ENCODE measurements around the gene XPC.

XPC gene

DNA sequence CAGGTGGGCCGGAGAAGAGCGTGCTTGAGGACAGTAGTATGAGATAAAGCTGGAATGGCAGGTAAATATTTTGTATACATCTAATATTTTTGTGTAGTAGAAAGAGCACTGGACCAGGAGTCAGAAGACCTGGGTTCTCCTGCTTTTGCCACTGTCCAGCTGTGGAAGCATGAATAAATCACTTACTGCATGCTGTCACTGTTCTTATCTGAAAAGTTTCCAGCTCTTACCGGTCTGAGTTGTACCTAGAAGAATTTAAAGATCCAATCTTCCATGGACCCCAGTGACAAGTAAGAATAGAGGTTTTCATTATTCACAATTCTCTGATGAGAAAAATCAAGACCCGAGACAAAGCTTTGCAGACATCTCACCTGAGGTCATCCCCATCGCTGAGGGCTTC is 5.9 kb downstream of the XPC start:
- no peak for DNase-seq (ENCODE audit: low read depth in 1 of 2, low spot score in 1 of 2)

DNA sequence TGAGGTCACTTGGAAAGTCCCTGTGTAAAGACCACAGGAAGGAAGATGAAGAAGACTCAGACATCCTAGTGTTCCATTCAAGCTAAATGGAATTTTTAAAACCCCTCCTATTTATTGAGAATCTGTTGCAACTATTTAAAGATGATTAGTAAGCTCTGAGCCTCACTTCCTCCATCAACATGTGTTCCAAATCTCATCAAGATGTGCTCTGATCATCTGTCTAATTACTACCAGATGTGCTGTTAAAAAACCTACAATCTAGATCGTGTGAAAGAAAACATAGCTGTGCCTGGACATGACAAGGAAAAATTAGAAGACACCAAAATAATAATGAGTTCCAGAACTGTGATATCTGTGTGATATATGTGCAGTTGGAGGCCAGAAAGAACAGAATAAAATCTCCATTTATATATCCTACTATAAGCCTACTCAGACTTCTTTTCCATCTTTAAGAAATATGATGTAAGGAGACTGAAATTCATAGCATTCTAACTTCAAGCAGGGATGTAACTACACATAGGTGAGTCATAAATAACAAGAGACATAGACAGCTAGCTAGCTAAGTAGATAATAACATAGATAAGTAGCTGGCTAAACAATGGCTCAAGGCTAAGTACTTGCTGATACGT is 7.8 kb downstream of the XPC start:
- DNase-seq (ENCODE audit: low read depth in 1 of 2, low spot score in 1 of 2) = no peak

DNA sequence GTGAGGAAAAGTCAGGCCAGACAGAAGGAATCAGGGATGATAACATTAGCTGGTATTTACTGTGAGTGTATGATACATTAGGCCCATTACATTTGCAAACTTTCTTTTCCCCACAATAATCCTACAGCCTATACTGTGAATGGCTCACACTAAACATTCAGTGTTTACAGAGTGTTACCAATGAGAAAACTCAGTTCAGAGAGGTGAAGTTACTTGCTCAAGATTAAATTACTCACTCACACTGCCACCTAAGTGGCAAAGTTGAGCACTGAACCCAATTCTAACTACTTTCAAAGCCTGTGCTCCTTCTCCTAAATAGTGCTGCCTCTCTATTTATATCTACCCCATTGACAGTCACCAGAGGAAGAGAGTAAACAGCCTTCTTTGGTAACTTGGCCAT is 8.5 kb downstream of the XPC start:
- no peak for DNase-seq (ENCODE audit: low read depth in 1 of 2, low spot score in 1 of 2)

DNA sequence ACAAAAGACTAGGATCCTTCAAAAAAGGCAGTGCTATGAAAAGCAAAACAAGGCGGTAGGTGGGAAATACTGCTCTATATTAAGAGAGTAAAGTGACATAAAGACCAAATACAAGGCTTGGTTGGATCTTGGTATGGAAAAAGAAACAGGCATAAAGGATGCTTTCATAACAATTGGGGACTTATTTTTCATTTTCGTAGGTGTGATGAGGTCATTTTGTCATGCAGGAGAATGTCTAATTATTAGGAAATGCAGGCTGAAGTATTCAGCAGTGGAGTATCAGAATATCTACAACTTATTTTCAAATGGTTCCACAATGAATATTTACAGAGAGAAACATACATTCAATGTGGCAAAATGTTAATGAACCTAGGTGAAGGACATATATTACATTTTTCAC is 9.0 kb downstream of the XPC start:
- no peak for DNase-seq (ENCODE audit: low read depth in 1 of 2, low spot score in 1 of 2)

DNA sequence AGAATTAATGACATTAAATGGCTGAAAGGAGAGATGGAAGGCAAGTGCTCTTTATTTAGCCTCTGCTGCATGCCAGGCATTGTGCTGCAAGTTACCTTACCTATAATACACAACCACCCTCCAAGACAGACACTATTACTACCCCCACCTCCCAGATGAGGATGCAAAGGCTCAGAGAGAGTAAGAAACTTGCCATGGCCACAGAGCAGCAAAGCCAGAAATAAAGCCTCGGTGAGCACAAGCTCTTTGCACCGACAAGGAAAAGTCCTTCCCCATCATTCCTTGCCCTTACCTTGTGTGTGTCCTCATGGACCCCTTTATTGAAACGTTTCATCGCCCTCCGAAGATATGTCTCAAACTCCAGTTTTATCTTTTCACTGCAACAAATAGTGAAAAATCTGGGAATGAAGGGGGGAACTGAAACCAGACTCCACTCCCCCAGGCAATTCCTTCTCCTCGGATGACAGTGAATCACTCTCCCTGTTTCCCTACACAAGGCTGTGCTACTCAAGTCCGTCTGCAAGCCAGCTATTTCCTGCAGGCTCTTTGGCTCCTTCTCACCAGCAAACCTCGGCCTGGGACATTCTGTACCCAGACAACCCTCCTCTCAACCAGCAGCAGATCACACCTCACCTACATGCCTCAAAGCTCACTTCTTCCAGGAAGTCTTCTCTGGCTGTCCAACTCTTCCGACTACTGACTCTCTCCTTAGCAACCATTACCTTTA is 11.4 kb downstream of the XPC start:
- DNase-seq (ENCODE audit: low read depth in 1 of 2, low spot score in 1 of 2) = no peak

DNA sequence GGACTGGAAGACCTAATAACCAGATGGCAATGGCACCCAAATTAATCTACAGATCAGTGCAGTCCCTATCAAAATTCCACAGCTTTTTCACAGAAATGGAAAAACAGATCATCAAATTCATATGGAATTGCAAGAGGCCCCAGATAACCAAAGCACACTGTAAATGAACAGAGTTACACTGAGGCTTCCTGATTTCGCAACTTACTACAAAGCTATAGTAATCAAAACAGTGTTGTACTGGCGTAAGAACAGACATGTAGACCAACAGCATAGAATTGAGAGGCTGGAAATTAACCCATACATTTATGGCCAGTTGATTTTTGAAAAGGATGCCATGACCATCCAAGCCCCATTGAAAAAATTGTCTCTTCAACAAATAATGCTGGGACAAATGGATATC is 16.2 kb downstream of the XPC start:
- no peak for DNase-seq (ENCODE audit: low read depth in 1 of 2, low spot score in 1 of 2)

DNA sequence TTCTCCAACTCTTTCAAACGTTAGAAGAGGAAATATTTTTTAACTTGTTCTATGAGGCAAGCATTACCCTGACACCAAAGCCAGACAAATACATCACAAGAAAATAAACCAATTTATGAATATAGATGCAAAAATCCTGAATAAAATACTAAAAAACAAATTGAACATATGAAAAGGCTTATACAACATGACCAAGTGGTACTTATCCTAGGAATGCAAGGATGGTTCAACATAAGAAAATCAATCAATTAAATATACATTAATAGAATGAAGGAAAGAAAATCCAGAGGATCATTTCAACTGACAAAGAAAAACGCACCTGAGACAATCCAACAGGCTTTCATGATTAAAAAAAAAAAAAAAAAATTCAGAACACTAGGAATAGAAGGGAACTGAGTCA is 17.1 kb downstream of the XPC start:
- no peak for DNase-seq (ENCODE audit: low read depth in 1 of 2, low spot score in 1 of 2)

DNA sequence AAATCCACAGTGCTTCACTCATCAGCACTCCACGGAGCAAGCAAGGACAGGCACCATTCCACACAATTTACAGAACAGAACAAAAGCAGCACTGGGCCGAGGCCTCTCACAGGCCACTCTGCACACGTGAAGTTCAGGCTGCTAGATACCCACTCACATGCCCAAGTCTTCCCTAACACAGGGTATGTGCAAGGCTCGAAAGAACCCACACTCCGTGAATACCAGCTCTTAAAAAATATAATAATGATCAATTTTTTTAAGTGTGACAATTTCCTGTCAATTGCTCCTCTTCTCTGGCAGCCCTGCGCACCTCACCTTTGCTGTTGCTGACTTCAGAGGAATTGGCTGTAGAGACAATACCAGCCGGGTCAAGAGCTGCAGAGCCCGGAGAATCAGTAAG is 19.0 kb downstream of the XPC start:
- DNase-seq (ENCODE audit: low read depth in 1 of 2, low spot score in 1 of 2) = no peak

DNA sequence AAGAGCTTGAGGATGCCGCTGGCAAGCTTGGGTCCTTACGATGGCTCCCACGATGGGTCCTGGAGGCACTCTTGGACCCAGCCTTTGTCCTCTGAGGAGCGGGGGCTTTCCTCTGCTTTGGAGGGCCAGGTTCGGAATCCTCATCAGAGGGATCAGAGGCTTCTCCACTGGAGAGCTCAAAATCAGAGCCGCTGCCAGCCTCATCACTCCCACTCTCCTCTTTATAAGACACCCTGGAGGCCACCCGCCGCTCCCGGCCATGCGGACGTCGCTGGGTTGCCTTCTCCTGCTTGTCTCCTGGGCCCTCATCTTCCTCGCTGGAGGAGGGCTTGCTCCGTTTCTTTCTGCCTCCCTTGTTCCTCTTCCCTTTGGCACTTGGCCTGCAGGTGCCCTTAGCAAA is 20.0 kb downstream of the XPC start:
- no peak for DNase-seq (ENCODE audit: low read depth in 1 of 2, low spot score in 1 of 2)

DNA sequence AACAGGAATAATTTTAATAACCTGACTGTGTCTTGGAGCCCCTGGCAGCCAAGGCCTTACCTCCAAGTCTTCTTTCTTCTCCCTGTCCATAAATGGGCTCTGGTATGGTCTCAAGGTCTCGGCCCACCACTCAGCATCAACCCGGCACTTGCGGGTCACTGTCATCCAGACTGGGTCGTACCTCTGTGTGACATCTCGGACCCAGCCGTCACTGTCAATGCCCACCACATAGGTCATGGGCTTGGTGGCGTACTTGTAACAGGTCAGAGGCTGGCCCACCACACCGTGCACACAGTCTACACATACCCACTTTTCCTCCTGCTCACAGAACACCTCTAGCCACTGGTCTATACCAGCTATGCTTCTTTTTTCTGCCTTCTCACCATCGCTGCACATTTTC is 20.4 kb downstream of the XPC start:
- no peak for DNase-seq (ENCODE audit: low read depth in 1 of 2, low spot score in 1 of 2)

DNA sequence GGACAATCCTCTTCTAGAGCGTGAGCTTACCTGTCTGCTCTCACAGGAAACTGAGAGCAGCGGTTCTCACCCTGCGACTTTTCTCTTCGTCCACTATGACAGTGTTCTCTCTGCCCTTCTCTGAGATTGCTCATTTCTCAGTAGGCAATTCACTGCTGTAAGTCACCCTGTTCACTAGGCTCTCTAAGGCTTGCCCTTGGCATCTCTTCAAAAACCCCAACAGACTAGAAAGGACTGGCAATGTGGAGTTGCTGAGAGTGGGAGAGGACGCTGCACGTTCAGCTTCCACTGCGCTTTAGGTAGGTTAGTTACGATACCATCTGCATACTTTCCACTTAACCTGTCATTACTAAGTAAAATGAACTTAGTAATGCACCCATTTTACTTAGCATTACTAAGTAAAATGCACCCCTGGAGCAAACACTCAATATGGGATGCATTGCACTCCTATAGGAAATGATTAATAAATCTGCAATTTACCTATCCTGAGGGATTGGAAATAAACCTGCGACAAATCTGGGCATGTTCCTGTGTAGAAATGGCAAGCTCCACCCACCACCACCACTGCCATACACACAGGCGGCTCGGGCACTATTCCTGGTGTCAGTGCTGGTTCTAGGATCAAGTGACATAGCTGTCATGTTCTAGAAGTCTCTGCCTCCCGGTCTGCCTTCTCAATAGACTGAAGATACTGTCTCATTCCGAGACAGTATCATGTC is 21.4 kb downstream of the XPC start:
- DNase-seq (ENCODE audit: low read depth in 1 of 2, low spot score in 1 of 2) = no peak

DNA sequence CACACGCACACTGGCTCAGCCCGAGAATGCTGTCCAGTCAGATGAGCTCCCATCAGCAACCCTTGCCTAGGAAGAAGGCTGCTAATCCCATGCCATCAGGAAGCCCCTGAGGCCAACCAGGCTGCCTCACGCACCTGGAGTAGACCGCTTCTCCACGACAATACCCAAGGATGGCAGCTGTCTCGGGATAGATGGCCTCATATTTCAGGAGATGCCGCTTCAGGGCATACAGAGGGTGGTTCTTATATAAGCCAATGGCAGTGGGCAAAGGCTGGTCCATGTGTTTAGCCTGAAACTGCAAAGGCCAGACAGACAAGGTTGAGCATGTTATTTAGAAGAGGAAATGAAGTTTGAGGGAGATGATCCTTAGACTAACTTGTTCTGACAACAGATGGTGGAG is 22.2 kb downstream of the XPC start:
- DNase-seq (ENCODE audit: low read depth in 1 of 2, low spot score in 1 of 2) = no peak

DNA sequence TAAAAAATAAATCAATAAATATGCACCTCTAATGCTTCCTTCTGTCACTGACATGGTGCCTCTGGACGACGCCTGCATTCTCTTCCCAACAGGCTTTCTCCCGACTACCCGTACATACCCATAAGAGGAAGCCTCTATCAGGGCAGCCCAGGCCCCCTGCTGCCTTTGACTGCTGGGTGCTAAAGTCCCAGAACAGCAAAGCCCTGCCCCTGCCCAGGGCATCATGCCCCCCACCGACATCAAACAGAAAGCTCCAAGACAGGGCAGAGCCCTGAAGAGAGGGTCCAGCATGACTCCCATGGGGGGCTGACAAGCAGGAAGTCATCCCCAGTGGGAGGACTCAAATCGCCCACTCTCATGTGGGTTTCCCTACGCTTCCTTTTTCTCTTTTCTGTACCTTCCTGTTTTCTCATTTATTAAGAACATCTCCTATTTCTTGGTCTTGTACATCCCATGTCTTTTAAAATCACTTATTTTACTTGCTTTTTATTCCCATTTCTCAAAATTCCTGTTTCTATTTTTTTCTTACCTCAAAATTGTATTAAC is 23.4 kb downstream of the XPC start:
- no peak for DNase-seq (ENCODE audit: low read depth in 1 of 2, low spot score in 1 of 2)

DNA sequence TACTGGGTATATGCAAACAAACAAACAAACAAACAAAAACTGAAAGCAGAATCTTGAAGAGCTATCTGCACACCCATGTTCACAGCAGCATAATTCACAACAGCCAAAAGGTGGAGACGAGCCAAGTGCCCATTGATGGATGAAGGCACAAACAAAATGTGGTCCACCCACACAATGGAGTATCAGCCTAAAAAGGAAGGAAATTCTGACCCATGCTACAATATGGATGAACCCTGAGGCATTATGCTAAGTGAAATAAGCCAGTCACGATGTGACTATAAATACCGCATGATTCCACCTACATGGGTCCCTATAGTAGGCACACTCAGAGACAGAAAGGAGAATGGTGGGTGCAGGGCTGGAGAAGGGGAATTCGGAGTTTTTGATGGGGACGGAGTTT is 24.1 kb downstream of the XPC start:
- no peak for DNase-seq (ENCODE audit: low read depth in 1 of 2, low spot score in 1 of 2)

DNA sequence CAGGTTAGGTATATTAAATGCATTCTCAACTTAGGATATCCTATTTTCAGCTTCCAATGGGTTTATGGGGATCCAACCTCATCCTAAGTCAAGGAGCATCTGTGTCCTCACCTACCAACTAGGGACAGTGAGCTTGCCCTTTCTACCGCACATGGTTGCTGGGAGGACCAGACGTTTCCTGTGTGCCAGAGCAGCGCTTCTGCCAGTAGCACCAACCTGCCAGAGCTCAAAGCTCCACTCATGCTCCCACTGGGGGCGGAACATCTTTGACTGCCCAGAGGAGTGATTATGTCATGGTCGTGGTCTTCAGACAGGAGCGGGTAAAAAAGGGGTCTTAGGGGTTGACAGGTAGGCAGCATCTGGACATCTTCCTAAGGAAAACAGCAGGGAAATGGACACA is 24.7 kb downstream of the XPC start:
- DNase-seq (ENCODE audit: low read depth in 1 of 2, low spot score in 1 of 2) = no peak

DNA sequence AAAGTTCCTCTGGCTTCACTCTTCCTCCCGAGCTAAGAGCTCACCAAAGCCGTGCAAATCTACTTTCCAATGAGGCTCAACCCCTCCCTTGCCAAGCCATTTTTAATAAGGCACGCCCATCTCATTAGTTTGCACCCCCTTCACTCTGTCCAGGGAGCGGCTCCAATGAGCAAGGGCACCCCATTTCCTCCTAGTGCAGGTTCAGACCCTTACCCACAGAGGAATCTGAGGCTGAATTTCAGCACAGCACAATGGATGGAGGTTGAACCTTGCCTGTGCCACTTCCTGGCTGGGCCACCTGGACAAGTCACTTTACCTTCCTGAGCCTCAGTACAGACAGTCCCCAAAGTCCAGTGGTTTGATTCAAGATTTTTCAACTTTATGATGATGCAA is 25.4 kb downstream of the XPC start:
- DNase-seq (ENCODE audit: low read depth in 1 of 2, low spot score in 1 of 2) = no peak

DNA sequence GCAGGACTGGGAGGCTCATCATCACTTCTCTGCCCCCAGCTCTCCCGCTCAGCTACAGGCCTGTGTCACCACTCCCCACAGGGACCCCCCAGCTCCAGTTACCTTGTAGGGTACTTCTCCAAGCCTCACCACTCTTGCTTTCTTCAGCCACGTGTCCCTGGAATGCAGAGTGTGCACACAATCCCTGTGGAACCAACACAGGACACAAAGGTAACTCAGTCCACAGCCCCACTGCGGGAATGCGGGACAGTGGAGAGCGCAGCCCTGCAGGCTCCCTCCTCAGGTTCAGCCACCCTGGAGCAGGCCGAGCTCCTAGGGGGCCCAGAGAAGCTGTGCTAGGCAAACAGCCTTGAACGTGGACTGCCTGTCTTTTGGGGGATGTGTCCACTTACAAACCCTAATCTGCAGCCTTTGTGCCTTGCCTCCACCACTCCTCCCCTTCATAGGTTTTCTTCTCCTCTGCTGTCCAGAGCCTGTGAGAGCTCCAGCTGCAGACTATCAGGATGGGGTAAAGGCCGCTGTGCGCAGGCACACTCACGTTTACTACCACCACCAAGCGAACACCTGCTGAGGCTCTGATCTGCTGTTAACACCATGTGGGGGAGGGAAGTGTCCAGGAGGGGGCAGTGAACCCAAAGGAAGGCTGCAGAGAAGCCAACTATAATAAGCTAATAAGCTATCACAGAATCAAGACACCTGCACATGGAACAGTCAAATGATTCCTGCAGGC is 26.0 kb downstream of the XPC start:
- DNase-seq (ENCODE audit: low read depth in 1 of 2, low spot score in 1 of 2) = no peak

DNA sequence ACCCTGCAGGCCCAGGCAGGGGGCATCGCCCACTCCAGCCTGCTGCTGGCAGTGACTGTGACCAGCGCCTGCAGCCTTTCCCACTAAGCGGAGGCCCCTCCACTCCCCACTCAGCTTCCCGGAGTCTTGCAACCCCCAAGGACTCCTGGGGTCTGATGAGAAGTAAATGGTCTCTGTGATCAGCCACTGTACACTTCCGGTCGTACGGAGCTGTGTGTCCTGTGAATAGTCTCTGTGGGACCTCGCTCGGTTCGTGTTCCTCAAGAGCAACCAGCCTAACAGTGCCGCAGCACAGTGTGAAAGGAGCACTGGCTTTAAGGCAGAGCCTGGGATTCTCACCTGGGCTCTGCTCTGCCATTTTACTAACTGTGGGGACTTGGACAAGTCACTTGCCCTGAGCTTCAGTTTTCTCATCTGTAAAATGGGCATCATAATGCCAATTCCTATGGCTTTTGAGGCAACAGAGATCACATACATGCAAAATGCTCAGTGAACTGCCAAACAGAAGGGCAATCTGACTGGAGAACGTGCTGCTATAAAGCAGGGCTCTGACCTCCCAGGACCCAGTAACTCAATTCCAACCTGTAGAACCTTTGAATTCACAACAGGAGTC is 26.8 kb downstream of the XPC start:
- DNase-seq (ENCODE audit: low read depth in 1 of 2, low spot score in 1 of 2) = no peak

DNA sequence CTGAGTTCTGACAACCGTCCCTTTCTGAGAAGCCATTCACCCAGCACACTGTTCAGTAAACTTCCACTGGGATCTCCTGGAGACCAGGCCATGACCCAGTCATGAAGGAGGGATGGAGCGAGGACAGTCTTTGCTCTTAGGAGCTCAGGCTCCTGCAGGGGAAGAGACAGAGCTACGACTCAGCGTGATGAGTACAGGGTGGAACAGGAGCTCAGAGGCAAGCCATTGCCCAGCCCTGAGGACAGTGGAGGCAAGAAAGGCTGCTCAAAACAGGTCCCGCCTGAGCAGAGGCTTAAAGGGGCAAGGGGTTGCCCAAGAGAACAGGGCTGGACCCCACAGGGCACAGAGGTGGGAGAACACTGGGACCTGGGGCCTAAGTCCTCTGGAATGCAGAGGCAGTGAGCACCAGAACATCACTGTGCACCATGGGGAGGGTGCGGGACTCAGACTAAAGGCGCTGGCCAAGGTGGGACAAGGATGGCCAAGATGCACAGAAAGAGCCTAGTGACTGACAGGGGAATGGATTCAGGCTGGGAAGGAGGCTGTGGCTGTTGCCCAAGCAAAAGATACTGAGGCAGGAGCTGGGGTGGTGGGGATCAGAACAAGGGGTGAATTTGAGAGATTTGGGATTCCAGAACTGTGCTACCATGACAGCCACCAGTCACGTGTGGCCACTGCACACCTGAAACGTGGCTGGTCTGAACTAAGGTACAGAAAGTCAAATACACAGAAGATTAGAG is 27.7 kb downstream of the XPC start:
- DNase-seq (ENCODE audit: low read depth in 1 of 2, low spot score in 1 of 2) = no peak

DNA sequence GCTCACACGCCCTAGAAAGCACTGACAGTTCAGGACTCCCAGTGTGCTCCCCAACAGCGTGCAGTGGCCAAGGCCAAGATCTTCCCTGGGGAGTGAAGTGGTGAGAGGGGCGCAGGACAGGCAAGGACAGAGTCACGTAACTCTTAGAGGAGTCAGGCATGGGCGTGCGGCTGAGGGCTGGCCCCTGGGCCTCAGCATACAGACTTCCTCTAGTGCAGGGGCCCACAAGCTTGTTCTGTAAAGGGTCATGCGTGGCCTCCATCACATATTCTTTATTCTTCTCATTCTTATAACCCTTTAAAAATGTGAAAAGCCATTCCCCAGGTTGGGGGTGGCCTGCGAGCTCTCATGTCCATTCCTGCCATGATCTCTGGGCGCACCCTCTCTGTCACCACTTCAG is 28.3 kb downstream of the XPC start:
- DNase-seq (ENCODE audit: low read depth in 1 of 2, low spot score in 1 of 2) = no peak

All from activated T-helper 1 cell treated with anti-CD3 and anti-CD28 coated beads, Interleukin-2, amount 50 U/mL, for 16 hours (primary cell).